Peyer's patch (tissue), 4 donors: ENCODE data around the gene NPLOC4. TPM values are rescaled to one million over a fixed set of nuclear protein-coding genes. Genes with fewer than 3 reads are reported as not detected.

Experiments
- DNase-seq, 3 donors: peaks; one replicate each; pipeline ENCODE4 v3.0.0-alpha.2; 2017 to 2019
- H3K27ac ChIP-seq, 4 donors: fragments of 200-600 bp; sonication (generic); one replicate each; pipeline ENCODE4 v1.5.1; 2016 to 2019
- H3K27me3 ChIP-seq, 2 donors: fragments of 200-600 bp; sonication (generic); one replicate each; pipeline ENCODE4 v1.5.1; 2019
- H3K36me3 ChIP-seq, 3 donors: fragments of 200-600 bp; sonication (generic); one replicate each; pipeline ENCODE4 v1.5.1; 2016 to 2019
- H3K4me1 ChIP-seq, 4 donors: fragments of 200-600 bp; sonication (generic); one replicate each; pipeline ENCODE4 v1.5.1; 2016 to 2019
- H3K4me3 ChIP-seq, 4 donors: fragments of 200-600 bp; sonication (generic); 1 replicate in 3 of 4; 2 replicates in 1 of 4; pipeline ENCODE4 v1.5.1; 2016 to 2019; ENCODE audit warnings: mild to moderate bottlenecking in 1 of 4
- H3K9me3 ChIP-seq, 4 donors: fragments of 200-600 bp; sonication (generic); one replicate each; pipeline ENCODE4 v1.5.1; 2016 to 2019; ENCODE audit warnings: mild to moderate bottlenecking in 1 of 4
- CTCF ChIP-seq, 6 experiments: fragments of 450-650 bp in 4 of 6; fragments of 200-600 bp in 2 of 6; sonication (generic) in 1 of 6; IDR thresholded peaks; one replicate each; pipeline ENCODE4 v1.5.1; 2017 to 2019; ENCODE audit warnings: antibody characterized with exemption in 6 of 6, mild to moderate bottlenecking in 3 of 6, moderate library complexity in 1 of 6
- POLR2A ChIP-seq, 2 donors: fragments of 450-650 bp; IDR thresholded peaks; one replicate each; pipeline ENCODE4 v1.5.1; 2017; ENCODE audit warnings: antibody characterized with exemption in 2 of 2, mild to moderate bottlenecking in 2 of 2, moderate library complexity in 2 of 2
- total RNA-seq, 4 donors: library from RNA; depleted of rRNA; stranded (reverse); fragments of >200 nt; gene quantifications; one replicate each; pipeline ENCODE4 v1.1.0, GENCODE V29; 2016

The NPLOC4 gene
- total RNA-seq, 4 donors from 2014 or later, result 77.2 to 911 (median 122) TPM

- peak in 1 of 3 donors; percentile 78 for DNase-seq
- H3K4me3 ChIP-seq, result no peak overlapping the region
- no peaks in the 10 kb centered on the region for H3K4me1 ChIP-seq
- H3K27ac ChIP-seq, result no peak overlapping the region
- H3K36me3 ChIP-seq, result peaks cover 0 to 84% (median 0%) of the 10 kb centered on the region in 3 donors
- no peaks in the 10 kb centered on the region for H3K9me3 ChIP-seq
- TF ChIP-seq CTCF (IDR thresholded peaks at IDR 0.05) (peak; percentile 66 to 84 (median 76)), POLR2A (IDR thresholded peaks at IDR 0.05) (no peak)
- no peaks in the 10 kb centered on the region for H3K27me3 ChIP-seq
These were observed 35.3 kb downstream of the NPLOC4 start for GRCh38 chr17:81601525-81602120.

GRCh38 chr17:81599719-81600486 is 37.0 kb downstream of the NPLOC4 start:
- TF ChIP-seq CTCF (IDR thresholded peaks at IDR 0.05), result no peak
- no peak for TF ChIP-seq POLR2A (IDR thresholded peaks at IDR 0.05)
- H3K27me3 ChIP-seq, result no peaks in the 10 kb centered on the region
- no peaks in the 10 kb centered on the region for H3K9me3 ChIP-seq
- no peaks in the 10 kb centered on the region for H3K4me1 ChIP-seq
- H3K4me3 ChIP-seq, result no peak overlapping the region
- H3K27ac ChIP-seq, result peak overlapping the region in 1 of 4 donors; percentile 8
- peak in 1 of 3 donors; percentile 62 for DNase-seq
- peaks cover 0 to 84% (median 0%) of the 10 kb centered on the region in 3 donors for H3K36me3 ChIP-seq

- Histone ChIP-seq H3K27ac (no peak overlapping the region), H3K36me3 (peaks cover 0 to 88% (median 0%) of the 10 kb centered on the region in 3 donors), H3K4me1 (no peaks in the 10 kb centered on the region), H3K27me3 (no peaks in the 10 kb centered on the region), H3K9me3 (no peaks in the 10 kb centered on the region), H3K4me3 (no peak overlapping the region)
- no peak for TF ChIP-seq POLR2A (IDR thresholded peaks at IDR 0.05)
- TF ChIP-seq CTCF (IDR thresholded peaks at IDR 0.05), result no peak
- DNase-seq, result no peak
These were observed 43.6 kb downstream of the NPLOC4 start for GRCh38 chr17:81593105-81593871.

- Histone ChIP-seq H3K4me3 (no peak overlapping the region), H3K36me3 (peaks cover 0 to 93% (median 0%) of the 10 kb centered on the region in 3 donors), H3K27me3 (no peaks in the 10 kb centered on the region), H3K9me3 (no peaks in the 10 kb centered on the region), H3K27ac (no peak overlapping the region), H3K4me1 (no peaks in the 10 kb centered on the region)
- TF ChIP-seq CTCF (IDR thresholded peaks at IDR 0.05), result no peak
- no peak for TF ChIP-seq POLR2A (IDR thresholded peaks at IDR 0.05)
- DNase-seq, result no peak
These were observed 44.9 kb downstream of the NPLOC4 start for GRCh38 chr17:81591971-81592370.

GRCh38 chr17:81590121-81590520 is 46.8 kb downstream of the NPLOC4 start:
- TF ChIP-seq CTCF (IDR thresholded peaks at IDR 0.05) (no peak), POLR2A (IDR thresholded peaks at IDR 0.05) (no peak)
- no peak for DNase-seq
- Histone ChIP-seq H3K9me3 (no peaks in the 10 kb centered on the region), H3K36me3 (peaks cover 0 to 93% (median 0%) of the 10 kb centered on the region in 3 donors), H3K4me1 (no peaks in the 10 kb centered on the region), H3K27me3 (no peaks in the 10 kb centered on the region), H3K4me3 (no peak overlapping the region), H3K27ac (no peak overlapping the region)
